Erythroblast (primary cell): ENCODE data around the gene NDP.

Experiments
- DNase-seq, 2 experiments: peaks; one replicate each; lab custom pipeline; 2025; lab: John Stamatoyannopoulos, UW
- GATA1 ChIP-seq: IDR thresholded peaks from 2 replicates; pipeline ENCODE4 v1.6.1; 2011; ENCODE audit warnings: low read depth, mild to moderate bottlenecking, control low read depth, low read length, moderate library complexity
- POLR2A ChIP-seq: IDR thresholded peaks from 2 replicates; pipeline ENCODE4 v1.6.1; 2011; ENCODE audit warnings: mild to moderate bottlenecking, low read length

NDP gene, protein sequence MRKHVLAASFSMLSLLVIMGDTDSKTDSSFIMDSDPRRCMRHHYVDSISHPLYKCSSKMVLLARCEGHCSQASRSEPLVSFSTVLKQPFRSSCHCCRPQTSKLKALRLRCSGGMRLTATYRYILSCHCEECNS

DNA sequence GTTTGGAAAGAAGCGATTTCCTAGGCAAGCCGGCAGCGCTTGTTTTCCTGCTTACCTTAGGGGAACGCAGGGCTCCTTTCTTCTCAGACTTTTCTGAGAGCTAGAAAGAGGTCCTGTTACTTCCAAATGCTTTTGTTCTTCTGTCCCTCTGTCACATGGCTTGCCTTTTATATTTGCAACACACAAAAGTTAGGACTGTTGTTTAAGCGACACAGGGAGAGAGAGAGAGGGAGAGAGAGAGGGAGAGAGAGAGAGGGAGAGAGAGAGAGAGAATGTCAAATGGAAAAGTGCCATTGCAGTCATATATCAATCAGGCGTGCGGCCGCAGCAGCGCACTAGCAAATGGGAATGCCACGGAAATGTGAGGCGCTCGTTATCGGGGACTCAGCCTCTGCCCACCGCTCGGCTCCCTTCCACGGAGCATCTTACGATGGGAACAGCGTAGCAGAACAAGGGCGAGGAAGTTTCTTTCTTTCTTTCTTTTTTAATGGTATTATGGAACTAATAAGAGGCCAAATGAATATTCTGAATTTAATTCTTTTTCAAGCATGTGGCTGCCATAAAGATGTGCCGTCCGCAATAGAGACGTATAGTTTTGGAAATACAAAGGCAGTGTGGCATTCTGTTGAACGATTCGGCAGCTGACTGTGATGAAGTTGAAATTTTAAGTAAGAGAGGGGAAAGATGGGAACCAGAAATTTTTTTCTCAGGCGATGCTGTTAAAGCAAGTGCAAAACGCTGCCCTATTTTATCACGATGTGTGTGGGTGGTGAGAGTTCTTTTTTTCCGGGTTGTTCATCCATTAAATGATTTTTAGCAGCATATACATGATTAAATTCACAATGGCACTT, at the start of gene NDP:
Gene NDP, minus strand, starts transcription at position 142 of the 851 bp plus-strand sequence. CDS start 14,745 bp downstream, outside the sequence.
- DNase-seq = no peak
- TF ChIP-seq GATA1 (no peak), POLR2A (no peak)

DNA sequence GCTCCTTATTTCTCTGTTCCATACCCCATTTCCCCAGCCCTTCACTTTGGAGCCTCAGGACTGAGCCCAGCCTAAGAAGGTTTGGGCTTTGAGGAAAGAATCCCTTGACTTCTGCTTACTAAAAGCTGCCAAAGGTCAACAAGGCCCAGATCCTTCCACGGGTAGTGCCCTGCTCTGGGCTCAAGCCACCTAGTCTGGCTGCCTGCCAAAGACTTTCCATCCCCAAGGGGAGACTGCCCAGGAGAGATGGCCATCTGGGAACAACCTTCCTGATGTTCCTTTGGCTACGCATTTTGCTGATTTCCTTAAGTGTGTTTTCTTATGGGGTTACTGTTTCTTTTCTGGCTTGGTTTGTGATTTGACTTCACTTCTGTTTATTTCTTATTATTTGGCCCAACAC, 49.8 kb upstream of the NDP start:
- TF ChIP-seq POLR2A = no peak
- no peak for TF ChIP-seq GATA1
- DNase-seq = no peak

DNA sequence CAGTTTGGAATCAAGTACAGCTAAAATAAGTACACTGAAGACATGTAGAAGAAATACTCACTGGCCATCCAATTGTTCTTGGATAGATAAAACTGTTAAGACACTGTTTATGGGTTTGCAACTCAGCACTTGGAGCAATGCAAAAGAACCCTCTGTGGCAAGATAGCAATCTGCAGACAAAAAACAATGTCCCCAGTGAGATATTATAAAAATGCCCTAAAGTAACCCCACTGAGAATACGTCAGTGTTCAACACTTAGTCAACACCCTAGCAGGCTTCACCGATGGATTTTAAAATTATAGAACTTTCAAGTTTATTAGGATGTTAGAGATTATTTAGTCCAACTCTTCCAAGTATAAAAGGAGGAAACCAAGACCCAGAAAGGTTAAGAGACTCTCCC, 47.5 kb upstream of the NDP start:
- TF ChIP-seq POLR2A = no peak
- TF ChIP-seq GATA1 = no peak
- DNase-seq = no peak

DNA sequence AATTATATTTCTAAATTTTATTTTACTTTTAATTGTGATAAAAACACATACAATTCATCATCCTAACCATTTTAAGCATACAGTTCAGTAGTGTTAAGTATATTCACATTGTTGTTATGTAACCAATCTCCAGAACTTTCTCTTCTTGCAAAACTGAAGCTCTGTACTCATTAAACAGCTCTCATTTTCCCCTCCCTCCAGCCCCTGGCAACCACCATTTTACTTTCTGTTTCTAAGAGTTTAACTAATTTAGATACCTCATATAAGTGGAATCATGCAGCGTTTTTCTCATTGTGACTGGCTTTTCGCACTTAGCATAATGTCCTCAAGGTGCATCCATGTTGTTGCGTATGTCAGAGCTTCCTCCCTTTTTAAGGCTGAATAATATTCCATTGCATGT, 46.7 kb upstream of the NDP start:
- TF ChIP-seq POLR2A (no peak), GATA1 (no peak)
- DNase-seq = no peak

DNA sequence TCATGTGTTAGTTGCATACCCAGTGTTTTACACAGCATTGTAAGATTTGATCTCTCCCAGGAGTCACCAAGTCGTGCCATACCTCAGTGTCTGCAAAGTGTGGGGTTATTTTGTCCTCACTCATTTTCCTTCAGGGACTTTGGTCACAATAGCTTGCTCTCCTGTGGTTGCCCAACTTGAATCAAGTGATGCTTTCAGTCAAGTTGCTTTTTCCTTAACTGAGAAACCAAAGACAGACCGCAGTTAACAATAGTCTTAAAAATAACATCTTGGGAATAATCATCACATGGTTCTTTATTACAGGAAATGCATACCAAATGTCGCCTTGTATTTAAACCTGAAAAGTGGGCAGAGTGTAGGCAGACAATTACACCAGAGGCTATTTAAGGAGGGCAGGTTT, 44.5 kb upstream of the NDP start:
- TF ChIP-seq POLR2A (no peak), GATA1 (no peak)

DNA sequence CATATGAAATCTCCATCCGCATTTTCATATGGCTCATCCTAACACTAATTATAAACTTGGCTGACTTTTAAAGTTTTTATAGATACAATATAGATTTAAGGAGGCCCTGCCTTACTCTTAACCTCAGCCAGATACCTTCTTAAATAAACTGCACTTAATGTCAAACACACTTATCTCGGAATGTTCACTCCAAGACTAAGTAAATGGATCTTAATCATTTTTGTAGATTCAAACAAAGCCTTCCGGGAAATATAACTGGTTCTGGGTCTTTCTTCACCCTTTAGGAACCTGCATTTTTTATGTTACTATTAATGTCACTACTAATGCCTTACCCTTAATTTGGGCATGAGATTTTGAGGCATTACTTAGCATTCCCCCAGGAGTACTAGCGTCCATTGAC, 43.7 kb upstream of the NDP start:
- no peak for TF ChIP-seq POLR2A
- no peak for TF ChIP-seq GATA1
- no peak for DNase-seq

More for the DNA sequence above, 44.5 kb upstream of the NDP start:
- no peak for DNase-seq

DNA sequence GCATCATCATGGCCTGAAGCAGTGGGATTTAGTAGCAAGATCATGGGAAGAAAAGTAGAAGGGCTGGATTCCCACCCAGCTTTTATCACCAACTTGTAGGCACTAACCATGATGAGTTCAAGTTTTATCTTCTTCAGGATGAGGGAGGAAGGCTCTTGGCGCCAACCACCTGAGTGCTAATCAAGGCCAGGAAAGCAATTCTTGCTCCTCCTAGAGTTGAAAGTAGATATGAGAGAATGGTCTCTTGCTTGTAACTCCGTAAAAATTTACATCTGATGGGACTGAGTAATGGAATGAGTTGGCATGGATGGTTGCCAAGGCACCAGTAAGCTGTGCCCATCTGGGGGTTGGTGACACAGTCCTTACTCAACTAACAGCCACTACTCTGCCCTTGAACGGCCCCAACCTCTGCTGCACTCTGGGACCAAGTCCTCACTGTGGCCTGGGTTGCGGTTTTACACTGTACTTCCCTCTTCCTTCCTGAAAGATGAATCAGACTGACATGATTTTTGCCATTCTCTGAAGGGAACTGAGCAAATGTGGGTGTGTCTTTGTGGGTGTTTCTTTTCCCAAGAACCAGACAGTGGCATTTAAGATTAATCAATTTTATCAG, 39.4 kb upstream of the NDP start:
- TF ChIP-seq POLR2A (no peak), GATA1 (no peak)
- no peak for DNase-seq

DNA sequence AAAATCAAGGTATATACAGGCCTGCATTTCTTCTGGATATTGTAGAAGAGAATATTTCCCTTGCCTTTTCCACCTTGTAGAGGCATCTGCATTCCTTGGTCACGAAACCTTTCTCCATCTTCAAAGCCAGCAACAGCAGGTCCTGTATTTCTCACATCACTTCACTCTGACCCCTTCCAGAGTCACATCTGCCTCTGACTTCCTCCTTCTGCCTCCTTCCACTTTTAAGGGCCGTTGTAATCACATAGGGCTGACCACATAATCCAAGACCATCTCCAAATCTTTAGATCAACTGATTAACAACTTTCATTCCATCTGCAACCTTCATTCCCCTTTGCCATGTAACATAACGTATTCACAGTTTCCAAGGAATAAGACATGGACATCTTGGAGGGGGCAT, 38.3 kb upstream of the NDP start:
- TF ChIP-seq GATA1 (no peak), POLR2A (no peak)
- no peak for DNase-seq

DNA sequence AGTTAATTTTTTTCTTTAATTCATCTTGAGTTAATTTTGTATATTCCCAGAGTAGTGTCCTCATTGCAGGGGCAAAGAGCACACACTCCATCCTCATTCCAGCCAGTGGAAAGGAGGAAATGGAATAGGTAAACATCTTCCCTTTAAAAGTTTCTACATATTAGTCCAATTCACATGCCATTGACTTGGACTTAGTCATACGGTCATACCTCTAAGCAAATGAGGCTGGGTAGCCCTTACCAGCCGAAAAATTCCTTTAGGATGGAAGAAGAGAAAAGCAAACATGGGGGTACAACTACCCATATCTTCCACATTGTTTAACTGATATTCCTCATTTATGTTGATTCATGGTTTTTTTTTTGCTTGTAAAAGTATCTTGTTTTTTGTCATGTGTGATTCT, 37.4 kb upstream of the NDP start:
- TF ChIP-seq GATA1 = no peak
- no peak for TF ChIP-seq POLR2A
- DNase-seq = no peak

DNA sequence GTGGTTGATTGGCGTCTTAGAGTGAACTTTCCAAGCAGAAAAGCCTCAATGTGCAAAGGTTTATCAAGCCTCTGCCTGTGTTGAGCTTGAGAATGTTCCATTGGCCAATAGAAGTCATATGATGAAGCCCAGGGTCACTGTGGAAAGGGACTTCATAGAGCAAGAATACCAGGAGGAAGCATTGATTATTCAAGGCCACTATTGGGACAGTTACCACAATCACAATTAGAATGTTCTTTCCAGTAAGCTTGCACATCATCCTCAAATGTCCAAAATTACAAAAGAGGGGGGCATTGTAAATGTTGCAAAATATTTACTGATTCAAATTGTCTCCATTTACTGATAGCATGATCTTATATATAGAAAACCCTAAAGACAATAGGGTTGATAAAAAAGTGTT, 32.9 kb upstream of the NDP start:
- DNase-seq = no peak
- TF ChIP-seq GATA1 = no peak
- no peak for TF ChIP-seq POLR2A

DNA sequence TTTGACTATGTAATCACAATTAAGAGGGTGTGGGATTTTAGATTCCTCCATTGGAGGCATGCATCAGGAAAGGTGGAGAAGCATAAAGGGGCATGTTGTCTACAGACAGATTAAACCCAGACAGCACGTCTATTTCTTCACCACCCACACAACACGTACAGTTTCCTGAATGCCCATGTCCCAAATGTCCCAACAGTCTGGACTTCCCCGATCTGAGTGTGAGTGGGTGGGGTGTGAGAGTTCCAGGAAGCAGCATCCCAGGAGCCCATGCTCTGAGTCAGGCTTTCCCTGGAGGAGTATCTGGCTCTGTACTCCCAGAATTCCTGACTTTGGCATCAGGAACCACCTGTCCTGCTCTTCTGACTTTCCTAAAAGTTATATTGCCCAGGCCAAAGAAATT, 30.8 kb upstream of the NDP start:
- no peak for DNase-seq
- TF ChIP-seq GATA1 = no peak
- TF ChIP-seq POLR2A = no peak

DNA sequence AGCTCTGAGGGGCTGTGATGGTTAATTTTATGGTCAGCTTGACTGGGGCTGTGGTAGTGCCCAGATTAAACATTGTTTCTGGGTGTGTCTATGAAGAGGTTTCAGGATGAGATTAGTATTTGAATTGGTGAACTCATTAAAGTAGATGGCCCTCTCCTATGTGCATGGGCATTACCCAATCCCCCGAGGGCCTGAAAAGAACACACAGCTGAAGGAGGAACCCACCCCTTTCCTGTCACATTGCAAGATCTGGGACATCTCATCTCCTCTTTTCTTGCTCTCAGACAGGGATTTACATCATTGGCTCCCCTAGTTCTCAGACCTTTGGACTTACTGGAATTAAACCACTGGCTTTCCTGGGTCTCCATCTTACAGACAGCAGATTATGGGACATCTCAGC, 29.4 kb upstream of the NDP start:
- DNase-seq = no peak
- TF ChIP-seq GATA1 (no peak), POLR2A (no peak)

DNA sequence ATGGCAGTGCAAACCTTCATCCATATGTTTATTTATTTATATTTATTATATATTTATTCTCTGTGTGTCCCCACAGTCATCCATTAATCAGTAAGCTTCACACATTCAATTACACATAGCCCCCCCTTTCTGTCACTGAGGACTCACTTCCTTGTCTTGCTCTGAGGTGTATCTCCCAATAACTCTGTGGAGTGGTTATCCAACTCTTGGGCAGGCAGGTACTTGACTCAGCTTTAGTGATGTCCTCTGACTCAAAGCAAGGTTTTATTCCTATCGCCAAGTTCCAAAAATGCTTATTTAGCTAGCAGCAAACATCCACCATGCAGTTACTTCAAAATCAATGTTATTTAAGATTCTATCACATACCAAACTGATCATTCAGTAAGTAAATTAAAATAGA, 25.2 kb upstream of the NDP start:
- no peak for DNase-seq
- TF ChIP-seq GATA1 (no peak), POLR2A (no peak)

DNA sequence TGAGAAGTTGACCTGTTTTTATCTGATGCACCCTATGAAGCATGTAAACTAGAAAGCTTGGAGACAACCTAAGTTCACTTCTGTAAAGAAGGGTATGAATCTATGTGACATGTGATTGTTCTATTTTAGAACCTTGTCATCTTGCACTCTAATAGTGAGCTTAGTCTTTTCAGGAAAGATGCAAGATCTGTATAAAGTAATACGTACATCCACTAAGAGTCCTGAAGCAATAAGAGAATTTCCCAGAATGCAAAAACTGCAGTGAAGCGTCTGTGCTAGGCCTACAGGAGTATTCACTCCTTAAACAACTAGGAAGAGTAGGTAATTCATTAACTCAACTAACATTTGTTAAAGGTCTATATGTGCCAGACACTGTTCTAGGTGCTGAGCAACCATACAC, 23.3 kb upstream of the NDP start:
- no peak for DNase-seq
- TF ChIP-seq POLR2A = no peak
- no peak for TF ChIP-seq GATA1
